OCI-M1 (cell line): Measurements from ENCODE around the gene PLXND1.

Experiments used
- DNase-seq: peaks from one replicate; lab custom pipeline; 2025; lab: John Stamatoyannopoulos, UW

Gene PLXND1

GRCh38 chr3:129584631-129585030, 21.8 kb downstream of the PLXND1 start:
- DNase-seq = no peak

- no peak for DNase-seq
These were observed 23.2 kb downstream of the PLXND1 start for GRCh38 chr3:129583289-129583688.

- no peak for DNase-seq
These were observed 23.7 kb downstream of the PLXND1 start for GRCh38 chr3:129582799-129583198.

GRCh38 chr3:129581623-129582022, 24.9 kb downstream of the PLXND1 start:
- no peak for DNase-seq

- DNase-seq = no peak
These were observed 26.5 kb downstream of the PLXND1 start for GRCh38 chr3:129579991-129580390.

GRCh38 chr3:129577925-129578786, 28.3 kb downstream of the PLXND1 start:
- DNase-seq = peak; percentile 49

- DNase-seq = no peak
These were observed 29.1 kb downstream of the PLXND1 start for GRCh38 chr3:129577366-129577765.

GRCh38 chr3:129576514-129577352, 29.7 kb downstream of the PLXND1 start:
- no peak for DNase-seq

GRCh38 chr3:129575997-129576384, 30.5 kb downstream of the PLXND1 start:
- no peak for DNase-seq

- DNase-seq = no peak
These were observed 31.1 kb downstream of the PLXND1 start for GRCh38 chr3:129575233-129575996.

GRCh38 chr3:129574206-129574605, 32.3 kb downstream of the PLXND1 start:
- no peak for DNase-seq

- DNase-seq = no peak
These were observed 33.0 kb downstream of the PLXND1 start for GRCh38 chr3:129573493-129573892.

- no peak for DNase-seq
These were observed 33.9 kb downstream of the PLXND1 start for GRCh38 chr3:129572603-129573002.

GRCh38 chr3:129571605-129572547, 34.6 kb downstream of the PLXND1 start:
- DNase-seq = no peak

- no peak for DNase-seq
These were observed 36.6 kb downstream of the PLXND1 start for GRCh38 chr3:129569856-129570255.

GRCh38 chr3:129567939-129568338, 38.5 kb downstream of the PLXND1 start:
- no peak for DNase-seq

- DNase-seq = no peak
These were observed 39.2 kb downstream of the PLXND1 start for GRCh38 chr3:129567176-129567705.

- DNase-seq = no peak
These were observed 40.6 kb downstream of the PLXND1 start for GRCh38 chr3:129565902-129566301.

- DNase-seq = no peak
These were observed 41.4 kb downstream of the PLXND1 start for GRCh38 chr3:129564981-129565644.

- no peak for DNase-seq
These were observed 42.5 kb downstream of the PLXND1 start for GRCh38 chr3:129563850-129564535.
